ENCODE results near the gene CHKA. TPM values are rescaled to one million over a fixed set of nuclear protein-coding genes. Genes with fewer than 3 reads are reported as not detected.

CHKA gene
- total RNA-seq, 3 donors from 2014 or later = 44.1 to 74.4 (median 58.5) TPM

- intact Hi-C loops (cut with DNase I, micrococcal nuclease) = no loop called here
- ATAC-seq (peak; percentile 95), DNase-seq (peak; percentile 97 to 100 (median 97))
- H3K4me1 ChIP-seq (ENCODE audit: low read depth) = peaks cover 17% of the 10 kb centered on the region
- no peak for TF ChIP-seq CTCF (IDR thresholded peaks at IDR 0.05)
- no peaks in the 10 kb centered on the region for H3K36me3 ChIP-seq (ENCODE audit: low read depth)
- H3K4me3 ChIP-seq = peak within 1 kb of the TSS; percentile 44
- H3K9me3 ChIP-seq = no peaks in the 10 kb centered on the region
These were observed 90.7 kb downstream of the CHKA start, which contains the start of gene NDUFS8 for GRCh38 chr11:68030318-68031143. NDUFS8 (plus strand) TSS chr11:68030681; CDS start chr11:68032152, 1,471 bp downstream.

DNA sequence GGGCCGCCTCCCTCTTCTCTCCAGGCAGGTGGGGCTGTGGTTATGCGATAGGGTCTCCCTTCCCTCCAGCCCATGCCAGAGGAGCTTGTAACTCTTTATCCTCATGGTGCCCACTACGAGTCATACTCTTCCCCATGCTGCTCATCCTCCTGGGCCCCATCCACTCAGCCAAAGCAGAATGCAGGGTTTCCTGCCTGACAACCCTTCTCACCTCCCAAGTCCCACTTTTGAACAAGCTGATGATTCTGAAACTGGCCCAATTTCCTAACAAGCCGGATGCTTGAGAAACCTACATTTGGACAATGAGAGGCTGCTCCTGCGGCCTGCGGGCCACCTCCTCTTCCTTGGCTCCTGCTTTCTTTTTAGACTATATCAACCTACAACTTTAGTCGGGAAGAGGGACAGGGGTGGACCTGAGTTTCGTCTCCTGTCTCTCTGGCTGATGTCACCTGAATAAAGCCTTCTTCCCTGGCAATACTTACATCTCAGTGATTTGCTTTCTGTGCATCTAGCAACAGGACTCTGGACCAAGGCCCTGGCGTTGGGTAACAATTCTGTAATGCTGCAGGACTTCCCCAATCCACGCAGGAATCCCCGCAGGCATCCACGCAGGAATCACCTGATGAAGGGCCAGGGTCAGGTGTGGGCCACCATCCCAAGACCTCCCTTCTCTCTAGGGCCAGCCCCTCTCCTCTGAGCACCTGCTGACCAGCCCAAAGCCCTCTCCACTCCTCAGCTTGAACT is 92.2 kb downstream of the CHKA start:
- DNase-seq = no peak
- no peaks in the 10 kb centered on the region for H3K36me3 ChIP-seq (ENCODE audit: low read depth)
- no peak for ATAC-seq
- intact Hi-C loops (cut with DNase I, micrococcal nuclease) = no loop called here
- TF ChIP-seq CTCF (IDR thresholded peaks at IDR 0.05) = no peak
- H3K9me3 ChIP-seq = no peaks in the 10 kb centered on the region
- no peak overlapping the region for H3K4me3 ChIP-seq
- peaks cover 17% of the 10 kb centered on the region for H3K4me1 ChIP-seq (ENCODE audit: low read depth)

DNA sequence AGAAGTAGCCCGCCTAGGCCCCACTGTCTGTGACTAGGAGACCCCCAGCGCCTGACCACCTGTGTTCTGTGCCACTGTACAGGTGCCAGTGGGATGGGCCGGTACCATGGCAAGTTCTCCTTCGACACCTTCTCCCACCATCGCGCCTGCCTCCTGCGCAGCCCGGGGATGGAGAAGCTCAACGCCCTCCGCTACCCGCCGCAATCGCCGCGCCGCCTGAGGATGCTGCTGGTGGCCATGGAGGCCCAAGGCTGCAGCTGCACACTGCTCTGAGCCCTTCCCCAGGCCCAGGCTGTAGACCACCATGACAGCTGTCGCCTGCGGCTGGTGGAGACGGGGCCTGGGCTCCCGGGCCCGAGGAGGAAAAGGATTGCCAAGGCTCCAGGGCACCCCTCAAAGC is 93.5 kb downstream of the CHKA start:
- ATAC-seq (no peak), DNase-seq (no peak)
- Histone ChIP-seq H3K36me3 (ENCODE audit: low read depth) (no peaks in the 10 kb centered on the region), H3K9me3 (no peaks in the 10 kb centered on the region), H3K4me3 (no peak overlapping the region), H3K4me1 (ENCODE audit: low read depth) (peaks cover 17% of the 10 kb centered on the region)
- no peak for TF ChIP-seq CTCF (IDR thresholded peaks at IDR 0.05)
- intact Hi-C loops (cut with DNase I, micrococcal nuclease) = no loop called here

DNA sequence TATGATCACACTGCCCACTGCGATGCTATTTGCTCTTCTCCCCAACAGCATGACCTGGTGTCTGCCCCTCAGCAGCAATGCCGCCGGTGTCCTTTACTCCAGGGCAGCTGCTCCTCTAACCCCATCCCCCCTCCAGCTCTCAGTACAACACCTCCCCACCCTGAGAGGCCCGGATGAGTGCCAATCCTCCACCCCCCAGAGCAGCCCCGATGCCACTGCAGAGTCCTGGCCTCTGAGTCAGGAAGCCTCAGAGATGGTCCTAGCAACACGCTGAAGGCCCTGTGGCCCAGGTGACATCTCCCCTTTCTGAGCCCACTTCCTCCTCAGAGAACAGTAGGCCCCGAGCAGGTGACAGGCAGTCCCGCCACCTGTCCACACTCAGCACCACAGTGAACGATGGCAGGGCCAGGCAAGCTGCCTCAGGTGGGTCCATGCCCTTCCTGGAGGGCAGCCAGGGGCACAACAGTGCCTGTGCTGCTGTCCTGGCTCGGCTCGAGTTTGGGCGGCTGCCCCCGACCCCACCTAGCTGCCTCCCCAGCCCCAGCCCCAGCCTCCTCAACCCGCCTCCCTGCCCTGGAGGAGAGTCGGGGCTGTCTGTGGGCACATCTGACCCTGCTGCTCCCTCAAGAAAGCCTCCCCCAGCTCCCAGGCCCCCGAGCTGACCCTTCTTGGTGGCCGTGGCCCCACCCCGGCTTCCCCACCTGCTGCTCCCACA is 94.6 kb downstream of the CHKA start:
- no peak for ATAC-seq
- TF ChIP-seq CTCF (IDR thresholded peaks at IDR 0.05) = no peak

GRCh38 chr11:68025047-68025446 is 96.1 kb downstream of the CHKA start:
- no peak for ATAC-seq
- Histone ChIP-seq H3K9me3 (no peaks in the 10 kb centered on the region), H3K4me1 (ENCODE audit: low read depth) (peaks cover 6% of the 10 kb centered on the region), H3K4me3 (no peak overlapping the region), H3K36me3 (ENCODE audit: low read depth) (no peaks in the 10 kb centered on the region)
- intact Hi-C loops (cut with DNase I, micrococcal nuclease) = no loop called here
- TF ChIP-seq CTCF (IDR thresholded peaks at IDR 0.05) = no peak
- no peak for DNase-seq

More for the DNA sequence above, 94.6 kb downstream of the CHKA start:
- H3K4me1 ChIP-seq (ENCODE audit: low read depth) = peaks cover 11% of the 10 kb centered on the region
- no peaks in the 10 kb centered on the region for H3K9me3 ChIP-seq
- no peak for DNase-seq
- no peaks in the 10 kb centered on the region for H3K36me3 ChIP-seq (ENCODE audit: low read depth)
- intact Hi-C loops (cut with DNase I, micrococcal nuclease) = no loop called here
- no peak overlapping the region for H3K4me3 ChIP-seq

Data from mucosa of descending colon (tissue), 3 donors.